Gastroesophageal sphincter (tissue), 4 donors: Measurements from ENCODE around the gene IFI35. TPM values are rescaled to one million over a fixed set of nuclear protein-coding genes. Genes with fewer than 3 reads are reported as not detected.

Source experiments
- ATAC-seq: fragments of 150-250 bp; one replicate; pipeline ENCODE4 v1.9.1; 2016; ENCODE audit warnings: mild to moderate bottlenecking, moderate library complexity
- H3K27ac ChIP-seq, 4 donors: fragments of 200-600 bp; sonication (generic) in 3 of 4; 1 replicate in 3 of 4; 2 replicates in 1 of 4; pipeline ENCODE4 v1.5.1; 2016 to 2019
- H3K27me3 ChIP-seq: fragments of 200-600 bp; sonication (generic); one replicate; pipeline ENCODE4 v1.5.1; 2019
- H3K36me3 ChIP-seq, 2 donors: fragments of 200-600 bp; sonication (generic); one replicate each; pipeline ENCODE4 v1.5.1; 2019; ENCODE audit warnings: control low read depth in 1 of 2
- H3K4me1 ChIP-seq, 3 donors: fragments of 200-600 bp; sonication (generic); 1 replicate in 2 of 3; 2 replicates in 1 of 3; pipeline ENCODE4 v1.5.1; 2016 to 2019; ENCODE audit warnings: control low read depth in 2 of 3
- H3K4me3 ChIP-seq, 2 donors: fragments of 200-600 bp; sonication (generic); one replicate each; pipeline ENCODE4 v1.5.1; 2019; ENCODE audit warnings: mild to moderate bottlenecking in 1 of 2, moderate library complexity in 1 of 2
- H3K9me3 ChIP-seq, 3 donors: fragments of 200-600 bp; sonication (generic); one replicate each; pipeline ENCODE4 v1.5.1; 2017 to 2019; ENCODE audit warnings: control low read depth in 2 of 3
- CTCF ChIP-seq, 4 experiments: fragments of 200-600 bp in 2 of 4; fragments of 450-650 bp in 2 of 4; sonication (generic) in 1 of 4; IDR thresholded peaks; one replicate each; pipeline ENCODE4 v1.5.1; 2017 to 2019; ENCODE audit warnings: antibody characterized with exemption in 4 of 4, mild to moderate bottlenecking in 2 of 4, moderate library complexity in 2 of 4
- EP300 ChIP-seq: sonication (generic); formaldehyde crosslinking; IDR thresholded peaks from one replicate; pipeline ENCODE4 v1.6.1; 2017; ENCODE audit warnings: antibody characterized with exemption, mild to moderate bottlenecking
- POLR2A ChIP-seq, 2 donors: fragments of 450-650 bp; IDR thresholded peaks; one replicate each; pipeline ENCODE4 v1.6.1; 2017; ENCODE audit warnings: antibody characterized with exemption in 2 of 2, mild to moderate bottlenecking in 2 of 2, moderate library complexity in 1 of 2
- POLR2AphosphoS5 ChIP-seq: sonication (generic); formaldehyde crosslinking; IDR thresholded peaks from one replicate; pipeline ENCODE4 v1.6.1; 2017; ENCODE audit warnings: antibody characterized with exemption
- WGBS, 2 donors: methylation state at CpG; one replicate each; pipeline ENCODE4 v1.1.5; 2018; ENCODE audit warnings: low coverage in 1 of 2; 5-methylcytosine and 5-hydroxymethylcytosine counted together
- total RNA-seq, 4 donors: library from RNA; depleted of rRNA; stranded (reverse); fragments of >200 nt; gene quantifications; one replicate each; pipeline ENCODE4 v1.1.0, GENCODE V29; 2016

IFI35 gene
- total RNA-seq, 4 donors from 2014 or later = 17.1 to 27.9 (median 22.9) TPM

GRCh38 chr17:43033948-43034881 lies 27.6 kb downstream of the IFI35 start:
- TF ChIP-seq CTCF (IDR thresholded peaks at IDR 0.05) = no peak
- TF ChIP-seq POLR2A (IDR thresholded peaks at IDR 0.05) = no peak
- no peak for TF ChIP-seq POLR2AphosphoS5
- TF ChIP-seq EP300 = no peak
- 19 to 57% methylated on average over 4 to 6 of the region's 12 CpGs for WGBS, 2 donors
- no peaks in the 10 kb centered on the region for H3K36me3 ChIP-seq

GRCh38 chr17:43034894-43035293 lies 28.3 kb downstream of the IFI35 start:
- Histone ChIP-seq H3K4me3 (no peak overlapping the region), H3K9me3 (no peaks in the 10 kb centered on the region), H3K36me3 (no peaks in the 10 kb centered on the region), H3K27me3 (no peaks in the 10 kb centered on the region), H3K27ac (no peak overlapping the region), H3K4me1 (no peaks in the 10 kb centered on the region)
- no peak for ATAC-seq
- WGBS, 2 donors = 83% methylated on average over 1 of the region's 3 CpGs; no CpG with 5 or more reads in 1 of the 2 donors
- TF ChIP-seq EP300 = no peak
- TF ChIP-seq POLR2A (IDR thresholded peaks at IDR 0.05) = no peak
- TF ChIP-seq POLR2AphosphoS5 = no peak
- TF ChIP-seq CTCF (IDR thresholded peaks at IDR 0.05) = no peak

More at GRCh38 chr17:43033948-43034881, 27.6 kb downstream of the IFI35 start:
- no peaks in the 10 kb centered on the region for H3K27me3 ChIP-seq
- no peak overlapping the region for H3K4me3 ChIP-seq
- ATAC-seq = no peak
- H3K4me1 ChIP-seq = no peaks in the 10 kb centered on the region
- no peak overlapping the region for H3K27ac ChIP-seq
- no peaks in the 10 kb centered on the region for H3K9me3 ChIP-seq

GRCh38 chr17:43039646-43040045 lies 33.1 kb downstream of the IFI35 start:
- Histone ChIP-seq H3K36me3 (no peaks in the 10 kb centered on the region), H3K9me3 (no peaks in the 10 kb centered on the region), H3K4me1 (no peaks in the 10 kb centered on the region), H3K27ac (no peak overlapping the region), H3K4me3 (no peak overlapping the region), H3K27me3 (no peaks in the 10 kb centered on the region)
- TF ChIP-seq EP300 (no peak), POLR2AphosphoS5 (no peak), POLR2A (IDR thresholded peaks at IDR 0.05) (no peak), CTCF (IDR thresholded peaks at IDR 0.05) (no peak)
- 100% methylated on average over 2 of the region's 2 CpGs; no CpG with 5 or more reads in 1 of the 2 donors for WGBS, 2 donors
- no peak for ATAC-seq

GRCh38 chr17:43040655-43041054 lies 34.1 kb downstream of the IFI35 start:
- H3K36me3 ChIP-seq = peaks cover 0 to 7% of the 10 kb centered on the region in 2 donors
- H3K4me3 ChIP-seq = no peak overlapping the region
- H3K9me3 ChIP-seq = no peaks in the 10 kb centered on the region
- no peak for ATAC-seq
- 83% methylated on average over 2 of the region's 2 CpGs for WGBS, 2 donors
- no peak for TF ChIP-seq POLR2A (IDR thresholded peaks at IDR 0.05)
- no peak for TF ChIP-seq CTCF (IDR thresholded peaks at IDR 0.05)
- TF ChIP-seq POLR2AphosphoS5 = no peak
- no peak for TF ChIP-seq EP300
- H3K4me1 ChIP-seq = no peaks in the 10 kb centered on the region
- H3K27me3 ChIP-seq = no peaks in the 10 kb centered on the region
- no peak overlapping the region for H3K27ac ChIP-seq
